ENCODE results near the gene TSPAN33.

DNA sequence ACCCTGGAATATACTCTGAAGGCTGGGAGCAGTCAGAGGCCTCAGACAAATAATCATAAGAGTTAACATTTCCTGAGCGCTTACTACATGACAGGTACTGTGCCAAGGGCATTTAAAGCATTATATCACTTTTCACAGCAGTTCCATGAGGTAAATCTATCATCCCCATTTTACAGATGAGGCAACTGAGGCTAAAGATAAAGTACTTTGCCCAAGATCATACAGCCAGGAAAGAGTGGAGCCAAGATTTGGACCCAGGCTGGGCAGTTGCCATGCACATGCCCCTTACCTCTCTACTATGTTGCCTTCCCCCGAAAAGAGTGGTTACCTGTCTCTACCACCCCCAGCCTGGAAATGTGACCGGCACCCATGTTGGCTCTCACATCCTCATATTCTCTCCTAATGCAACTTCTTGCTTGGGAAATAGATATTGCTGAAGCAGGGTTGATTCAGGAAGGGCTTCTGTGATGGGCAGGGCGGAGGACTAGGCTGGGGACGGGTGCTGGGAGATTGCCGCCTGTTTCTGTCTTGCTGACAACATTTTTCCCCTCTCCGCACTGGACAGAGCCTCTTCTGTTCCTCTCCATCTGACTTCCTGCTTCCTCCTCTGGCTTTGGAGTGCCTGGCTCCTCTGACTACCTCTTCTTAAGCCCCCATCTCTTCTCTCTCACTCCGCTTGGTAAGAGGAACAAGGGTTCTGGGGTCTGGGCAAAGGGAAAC lies 57.7 kb downstream of the TSPAN33 start:
- TF ChIP-seq POLR2A (IDR thresholded peaks at IDR 0.05) (no peak), POLR2AphosphoS5 (IDR thresholded peaks at IDR 0.05) (no peak)
- TF ChIP-seq, protein P1, sequence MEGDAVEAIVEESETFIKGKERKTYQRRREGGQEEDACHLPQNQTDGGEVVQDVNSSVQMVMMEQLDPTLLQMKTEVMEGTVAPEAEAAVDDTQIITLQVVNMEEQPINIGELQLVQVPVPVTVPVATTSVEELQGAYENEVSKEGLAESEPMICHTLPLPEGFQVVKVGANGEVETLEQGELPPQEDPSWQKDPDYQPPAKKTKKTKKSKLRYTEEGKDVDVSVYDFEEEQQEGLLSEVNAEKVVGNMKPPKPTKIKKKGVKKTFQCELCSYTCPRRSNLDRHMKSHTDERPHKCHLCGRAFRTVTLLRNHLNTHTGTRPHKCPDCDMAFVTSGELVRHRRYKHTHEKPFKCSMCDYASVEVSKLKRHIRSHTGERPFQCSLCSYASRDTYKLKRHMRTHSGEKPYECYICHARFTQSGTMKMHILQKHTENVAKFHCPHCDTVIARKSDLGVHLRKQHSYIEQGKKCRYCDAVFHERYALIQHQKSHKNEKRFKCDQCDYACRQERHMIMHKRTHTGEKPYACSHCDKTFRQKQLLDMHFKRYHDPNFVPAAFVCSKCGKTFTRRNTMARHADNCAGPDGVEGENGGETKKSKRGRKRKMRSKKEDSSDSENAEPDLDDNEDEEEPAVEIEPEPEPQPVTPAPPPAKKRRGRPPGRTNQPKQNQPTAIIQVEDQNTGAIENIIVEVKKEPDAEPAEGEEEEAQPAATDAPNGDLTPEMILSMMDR (IDR thresholded peaks at IDR 0.05), result no peak
